Caco-2 (cell line): ENCODE measurements around the gene PDE9A. TPM values are rescaled to one million over a fixed set of nuclear protein-coding genes. Genes with fewer than 3 reads are reported as not detected.

Source experiments
- BruUV-seq: library from RNA; stranded (reverse); fragments of 400-500 nt; replicated peaks from 2 replicates; lab custom pipeline; 2021; lab: Mats Ljungman, UMichigan
- CTCF ChIA-PET: fragments of 300-600 bp; sonication (Branson Sonifier 250); formaldehyde crosslinking; loops from one replicate; lab custom pipeline; 2022; ENCODE audit warnings: antibody characterized with exemption; lab: Charles Lee
- POLR2A ChIA-PET: fragments of 300-600 bp; sonication (Branson Sonifier 250); formaldehyde crosslinking; loops from one replicate; lab custom pipeline; 2022; ENCODE audit warnings: antibody characterized with exemption; lab: Charles Lee
- DNase-seq, 2 experiments: peaks; one replicate each; pipeline versions ENCODE4 v3.0.0 to v3.0.0-alpha.2; 2020 to 2022
- H3K27me3 ChIP-seq: replicated peaks from 2 replicates; pipeline ENCODE4 v1.6.0; 2011; ENCODE audit warnings: low read length; ENCODE audit not compliant: control insufficient read depth, insufficient read depth
- H3K36me3 ChIP-seq: 2 replicates; pipeline ENCODE4 v1.5.1; 2011; ENCODE audit warnings: low read length; ENCODE audit not compliant: control insufficient read depth, insufficient read depth
- H3K4me1 ChIP-seq: fragments of 250-450 bp; sonication (Bioruptor Pico); 2 replicates; pipeline ENCODE4 v1.5.1; 2020; ENCODE audit warnings: mild to moderate bottlenecking
- H3K4me3 ChIP-seq: 2 replicates; pipeline ENCODE4 v1.5.1; 2011; ENCODE audit warnings: low read depth, mild to moderate bottlenecking, control low read depth, low read length
- H3K9me3 ChIP-seq: fragments of 250-450 bp; sonication (Bioruptor Pico); 2 replicates; pipeline ENCODE4 v1.5.1; 2020; ENCODE audit warnings: mild to moderate bottlenecking, moderate library complexity
- H3K27ac Mint-ChIP-seq: one replicate; pipeline ENCODE4 v1.8.0; 2022; ENCODE audit warnings: mixed read lengths; ENCODE audit not compliant: unreplicated experiment
- H3K27me3 Mint-ChIP-seq: one replicate; pipeline ENCODE4 v1.8.0; 2022; ENCODE audit warnings: mixed read lengths; ENCODE audit not compliant: insufficient read depth, unreplicated experiment
- H3K36me3 Mint-ChIP-seq: one replicate; pipeline ENCODE4 v1.8.0; 2022; ENCODE audit warnings: mild to moderate bottlenecking, mixed read lengths; ENCODE audit not compliant: insufficient read depth, unreplicated experiment
- H3K4me1 Mint-ChIP-seq: one replicate; pipeline ENCODE4 v1.8.0; 2022; ENCODE audit warnings: low read depth, mixed read lengths; ENCODE audit not compliant: unreplicated experiment
- H3K4me3 Mint-ChIP-seq: one replicate; pipeline ENCODE4 v1.8.0; 2022; ENCODE audit warnings: mild to moderate bottlenecking, moderate library complexity, mixed read lengths; ENCODE audit not compliant: unreplicated experiment
- H3K9me3 Mint-ChIP-seq: one replicate; pipeline ENCODE4 v1.8.0; 2022; ENCODE audit warnings: mixed read lengths; ENCODE audit not compliant: unreplicated experiment
- intact Hi-C: fragments of 100-400 bp; cut with micrococcal nuclease; formaldehyde crosslinking; loops from one replicate; pipeline ENCODE4 v1.10.0; 2022; ENCODE audit not compliant: unreplicated experiment
- total RNA-seq: library from RNA; stranded (reverse); gene quantifications from 2 replicates; pipeline ENCODE4 v1.2.3, GENCODE V29; 2022
- TF ChIP-seq, protein P1 (sequence below), 2 experiments: fragments of 200-600 bp in 1 of 2; IDR thresholded peaks; 1 replicate in 1 of 2; 2 replicates in 1 of 2; pipeline versions ENCODE4 v1.5.1 to v1.8.0; 2011 to 2022; ENCODE audit warnings: antibody characterized with exemption in 1 of 2, control low read depth in 1 of 2, inconsistent platforms in 1 of 2, low read depth in 1 of 2, low read length in 1 of 2, mild to moderate bottlenecking in 1 of 2, moderate library complexity in 1 of 2; ENCODE audit not compliant: insufficient read depth in 1 of 2, severe bottlenecking in 1 of 2, unreplicated experiment in 1 of 2

PDE9A gene
- total RNA-seq, 1 experiment from 2014 or later, result 9.7 TPM

DNA sequence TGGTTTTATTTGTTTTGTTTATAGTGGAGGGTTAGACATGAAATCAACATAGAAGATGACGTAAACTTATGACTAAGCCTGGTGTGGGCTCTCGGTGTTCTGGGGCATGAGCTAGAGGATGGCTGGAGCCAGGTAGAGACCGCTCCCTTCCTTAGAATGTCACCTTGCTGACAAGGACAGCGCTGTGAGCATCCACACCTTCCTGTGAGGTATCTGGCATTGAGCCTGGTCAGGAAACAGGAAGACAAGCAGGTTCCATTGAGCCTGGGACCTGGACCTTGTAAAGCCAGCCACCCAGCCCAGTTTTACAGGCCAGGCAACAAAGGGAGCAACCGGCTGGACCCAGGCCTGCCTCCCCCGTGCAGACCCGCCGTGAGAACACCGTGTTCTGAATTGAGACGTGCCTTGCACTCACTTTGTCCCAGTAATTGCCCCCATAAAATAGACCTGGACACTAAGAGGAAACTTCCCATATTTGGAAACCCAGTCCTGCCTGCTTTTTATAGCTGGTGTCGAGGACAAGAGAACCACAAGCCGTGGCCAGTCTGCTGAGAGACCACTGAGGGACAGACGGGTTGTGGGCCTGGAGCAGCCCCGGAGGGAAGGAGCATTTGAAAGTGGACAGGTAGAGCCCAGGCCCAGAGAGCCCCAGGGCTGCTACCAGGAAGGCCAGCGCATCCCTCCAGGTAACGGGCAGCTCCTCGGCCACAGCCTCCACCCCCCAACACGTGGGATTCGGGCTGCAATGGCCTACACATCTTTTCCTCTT lies 78.0 kb downstream of the PDE9A start:
- ChIA-PET CTCF (no interaction called here), POLR2A (interaction anchor here (0.5 kb wide), 1 partner anchor 389 kb away, joined by 4 read pairs; no protein-coding TSS in a partner anchor)
- BruUV-seq, result no TSS peak
- H3K4me3 Mint-ChIP-seq, result no peak overlapping the region
- H3K27me3 ChIP-seq, result no peaks in the 10 kb centered on the region
- no peak overlapping the region for H3K4me3 ChIP-seq
- DNase-seq, result no peak
- intact Hi-C loops, result no loop called here
- TF ChIP-seq, protein P1, sequence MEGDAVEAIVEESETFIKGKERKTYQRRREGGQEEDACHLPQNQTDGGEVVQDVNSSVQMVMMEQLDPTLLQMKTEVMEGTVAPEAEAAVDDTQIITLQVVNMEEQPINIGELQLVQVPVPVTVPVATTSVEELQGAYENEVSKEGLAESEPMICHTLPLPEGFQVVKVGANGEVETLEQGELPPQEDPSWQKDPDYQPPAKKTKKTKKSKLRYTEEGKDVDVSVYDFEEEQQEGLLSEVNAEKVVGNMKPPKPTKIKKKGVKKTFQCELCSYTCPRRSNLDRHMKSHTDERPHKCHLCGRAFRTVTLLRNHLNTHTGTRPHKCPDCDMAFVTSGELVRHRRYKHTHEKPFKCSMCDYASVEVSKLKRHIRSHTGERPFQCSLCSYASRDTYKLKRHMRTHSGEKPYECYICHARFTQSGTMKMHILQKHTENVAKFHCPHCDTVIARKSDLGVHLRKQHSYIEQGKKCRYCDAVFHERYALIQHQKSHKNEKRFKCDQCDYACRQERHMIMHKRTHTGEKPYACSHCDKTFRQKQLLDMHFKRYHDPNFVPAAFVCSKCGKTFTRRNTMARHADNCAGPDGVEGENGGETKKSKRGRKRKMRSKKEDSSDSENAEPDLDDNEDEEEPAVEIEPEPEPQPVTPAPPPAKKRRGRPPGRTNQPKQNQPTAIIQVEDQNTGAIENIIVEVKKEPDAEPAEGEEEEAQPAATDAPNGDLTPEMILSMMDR (IDR thresholded peaks at IDR 0.05; ENCODE audit: insufficient read depth in 1 of 2, low read depth in 1 of 2, low read length in 1 of 2, severe bottlenecking in 1 of 2, unreplicated experiment in 1 of 2), result no peak
- H3K4me1 ChIP-seq, result peaks cover 21% of the 10 kb centered on the region
- H3K27me3 Mint-ChIP-seq, result no peaks in the 10 kb centered on the region
- no peaks in the 10 kb centered on the region; the same call in 1 of the 2 replicates for H3K9me3 ChIP-seq
- no peaks in the 10 kb centered on the region for H3K36me3 Mint-ChIP-seq
- no peaks in the 10 kb centered on the region for H3K9me3 Mint-ChIP-seq
- peak overlapping the region; percentile 48 for H3K27ac Mint-ChIP-seq
- no peaks in the 10 kb centered on the region for H3K36me3 ChIP-seq
- H3K4me1 Mint-ChIP-seq, result peaks cover 15% of the 10 kb centered on the region

DNA sequence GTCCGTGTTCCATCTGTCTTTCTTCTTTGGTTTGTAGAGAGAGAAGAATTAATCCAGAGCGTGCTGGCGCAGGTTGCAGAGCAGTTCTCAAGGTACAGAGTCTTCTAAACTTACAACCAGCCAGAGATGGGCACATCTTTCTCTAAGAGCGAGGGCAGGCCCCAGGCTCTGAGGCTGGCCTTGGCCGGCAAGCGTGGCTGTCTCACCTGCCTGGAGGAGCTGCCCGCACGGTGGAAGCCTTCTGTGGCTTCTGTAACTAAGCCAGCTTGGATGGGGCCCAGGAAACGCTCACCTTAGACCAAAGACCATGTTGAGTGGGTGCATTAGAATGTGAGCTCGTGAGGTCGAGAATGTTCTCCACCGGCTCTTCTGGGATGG lies 78.6 kb downstream of the PDE9A start:
- Mint-ChIP-seq H3K36me3 (no peaks in the 10 kb centered on the region), H3K27me3 (no peaks in the 10 kb centered on the region), H3K27ac (peak overlapping the region; percentile 48), H3K4me3 (no peak overlapping the region), H3K4me1 (peaks cover 15% of the 10 kb centered on the region), H3K9me3 (no peaks in the 10 kb centered on the region)
- no peaks in the 10 kb centered on the region; the same call in 1 of the 2 replicates for H3K9me3 ChIP-seq
- ChIA-PET POLR2A (no interaction called here), CTCF (no interaction called here)
- TF ChIP-seq, protein P1 (IDR thresholded peaks at IDR 0.05; ENCODE audit: insufficient read depth in 1 of 2, low read depth in 1 of 2, low read length in 1 of 2, severe bottlenecking in 1 of 2, unreplicated experiment in 1 of 2), result no peak
- H3K4me1 ChIP-seq, result peaks cover 21% of the 10 kb centered on the region
- intact Hi-C loops, result no loop called here
- no TSS peak for BruUV-seq
- no peak overlapping the region for H3K4me3 ChIP-seq
- H3K36me3 ChIP-seq, result no peaks in the 10 kb centered on the region
- no peak for DNase-seq
- no peaks in the 10 kb centered on the region for H3K27me3 ChIP-seq

DNA sequence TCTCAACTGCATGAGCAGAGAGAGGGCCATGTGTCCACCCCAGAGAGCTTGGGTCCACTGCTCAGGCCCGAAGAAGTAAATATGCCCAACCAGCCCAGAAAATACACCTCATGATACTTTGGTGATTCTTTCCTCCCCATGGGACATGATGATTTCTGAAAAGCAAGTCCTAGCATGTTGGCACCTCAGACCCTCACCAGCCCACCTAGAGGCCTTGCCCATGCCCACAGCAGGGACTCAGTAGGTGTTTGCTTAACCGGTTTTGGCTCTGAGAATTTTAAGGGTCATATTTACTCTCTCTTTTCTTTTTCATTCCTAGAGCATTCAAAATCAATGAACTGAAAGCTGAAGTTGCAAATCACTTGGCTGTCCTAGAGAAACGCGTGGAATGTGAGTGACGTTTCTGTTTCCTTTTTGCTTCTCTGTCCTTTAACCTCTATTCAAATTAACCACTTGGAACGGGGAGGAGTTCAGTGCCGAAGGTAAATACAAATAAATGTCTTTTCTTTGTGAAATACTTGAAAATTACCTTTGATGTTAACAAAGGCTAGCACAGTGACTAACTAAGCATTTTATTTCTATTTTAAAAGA lies 79.7 kb downstream of the PDE9A start:
- Mint-ChIP-seq H3K4me3 (no peak overlapping the region), H3K36me3 (no peaks in the 10 kb centered on the region), H3K27ac (peak overlapping the region; percentile 48), H3K27me3 (no peaks in the 10 kb centered on the region), H3K9me3 (no peaks in the 10 kb centered on the region), H3K4me1 (peaks cover 19% of the 10 kb centered on the region)
- H3K4me3 ChIP-seq, result no peak overlapping the region
- H3K36me3 ChIP-seq, result no peaks in the 10 kb centered on the region
- TF ChIP-seq, protein P1 (IDR thresholded peaks at IDR 0.05; ENCODE audit: insufficient read depth in 1 of 2, low read depth in 1 of 2, low read length in 1 of 2, severe bottlenecking in 1 of 2, unreplicated experiment in 1 of 2), result no peak
- POLR2A ChIA-PET, result no interaction called here
- peaks cover 25% of the 10 kb centered on the region for H3K4me1 ChIP-seq
- H3K9me3 ChIP-seq, result no peaks in the 10 kb centered on the region; the same call in 1 of the 2 replicates
- BruUV-seq, result no TSS peak
- H3K27me3 ChIP-seq, result no peaks in the 10 kb centered on the region
- intact Hi-C loops, result no loop called here
- no peak for DNase-seq
- CTCF ChIA-PET, result no interaction called here
